Coronary artery (tissue), 2 donors: ENCODE measurements around the gene KRT81.
A peak's percentile ranks its signal among the peaks of the same experiment; 100 is the strongest.

ENCODE experiments used
- DNase-seq: peaks from one replicate; pipeline ENCODE4 v3.0.0-alpha.2; 2017; ENCODE audit warnings: low spot score
- H3K27ac ChIP-seq, 2 donors: fragments of 200-600 bp; sonication (generic); one replicate each; pipeline ENCODE4 v1.5.1; 2016 to 2019
- H3K4me3 ChIP-seq: fragments of 200-600 bp; sonication (generic); 2 replicates; pipeline ENCODE4 v1.5.1; 2016; ENCODE audit warnings: mild to moderate bottlenecking, moderate library complexity
- TF ChIP-seq, protein P1 (sequence below): fragments of 200-600 bp; sonication (generic); IDR thresholded peaks from one replicate; pipeline ENCODE4 v1.5.1; 2019; ENCODE audit warnings: antibody characterized with exemption

The KRT81 gene

DNA sequence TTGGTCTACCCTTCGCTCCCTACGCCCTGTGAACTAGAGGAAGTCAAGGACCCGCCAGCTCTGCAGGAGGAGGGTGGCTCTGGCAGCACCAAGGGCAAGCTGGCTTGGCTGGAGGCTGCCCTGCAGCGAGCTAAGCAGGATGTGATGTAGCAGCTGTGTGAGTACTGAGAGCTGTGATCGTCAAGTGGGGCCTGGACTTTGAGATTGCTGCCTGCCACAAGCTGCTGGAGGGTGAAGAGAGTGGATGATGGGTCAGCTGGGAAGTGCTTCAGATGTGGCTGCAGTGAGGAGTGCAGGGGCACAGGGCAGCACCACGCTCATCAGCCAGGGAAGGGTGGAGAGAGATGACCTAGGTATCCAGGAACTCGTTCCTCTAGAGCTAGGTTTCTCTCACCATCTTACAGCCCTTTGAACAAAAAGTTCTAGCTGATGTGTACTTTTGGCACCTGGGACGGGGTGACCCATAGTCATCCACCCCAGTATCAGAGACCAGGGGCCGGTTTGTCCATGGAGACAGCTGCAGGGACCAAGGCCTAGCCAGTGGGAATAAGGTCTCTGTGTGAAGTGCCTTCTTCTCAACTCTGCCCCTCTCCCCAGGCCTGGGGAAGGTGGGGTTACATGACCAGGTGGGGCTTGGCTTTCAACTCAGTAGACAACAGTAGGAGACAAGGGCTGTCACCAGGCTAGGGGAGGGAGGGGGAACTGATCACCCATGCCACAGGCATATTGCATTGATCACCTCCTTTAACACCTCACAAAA is 13.7 kb downstream of the KRT81 start:
- DNase-seq, result peak; percentile 71
- Histone ChIP-seq H3K27ac (no peak overlapping the region), H3K4me3 (no peak overlapping the region)
- TF ChIP-seq, protein P1, sequence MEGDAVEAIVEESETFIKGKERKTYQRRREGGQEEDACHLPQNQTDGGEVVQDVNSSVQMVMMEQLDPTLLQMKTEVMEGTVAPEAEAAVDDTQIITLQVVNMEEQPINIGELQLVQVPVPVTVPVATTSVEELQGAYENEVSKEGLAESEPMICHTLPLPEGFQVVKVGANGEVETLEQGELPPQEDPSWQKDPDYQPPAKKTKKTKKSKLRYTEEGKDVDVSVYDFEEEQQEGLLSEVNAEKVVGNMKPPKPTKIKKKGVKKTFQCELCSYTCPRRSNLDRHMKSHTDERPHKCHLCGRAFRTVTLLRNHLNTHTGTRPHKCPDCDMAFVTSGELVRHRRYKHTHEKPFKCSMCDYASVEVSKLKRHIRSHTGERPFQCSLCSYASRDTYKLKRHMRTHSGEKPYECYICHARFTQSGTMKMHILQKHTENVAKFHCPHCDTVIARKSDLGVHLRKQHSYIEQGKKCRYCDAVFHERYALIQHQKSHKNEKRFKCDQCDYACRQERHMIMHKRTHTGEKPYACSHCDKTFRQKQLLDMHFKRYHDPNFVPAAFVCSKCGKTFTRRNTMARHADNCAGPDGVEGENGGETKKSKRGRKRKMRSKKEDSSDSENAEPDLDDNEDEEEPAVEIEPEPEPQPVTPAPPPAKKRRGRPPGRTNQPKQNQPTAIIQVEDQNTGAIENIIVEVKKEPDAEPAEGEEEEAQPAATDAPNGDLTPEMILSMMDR, result no peak

DNA sequence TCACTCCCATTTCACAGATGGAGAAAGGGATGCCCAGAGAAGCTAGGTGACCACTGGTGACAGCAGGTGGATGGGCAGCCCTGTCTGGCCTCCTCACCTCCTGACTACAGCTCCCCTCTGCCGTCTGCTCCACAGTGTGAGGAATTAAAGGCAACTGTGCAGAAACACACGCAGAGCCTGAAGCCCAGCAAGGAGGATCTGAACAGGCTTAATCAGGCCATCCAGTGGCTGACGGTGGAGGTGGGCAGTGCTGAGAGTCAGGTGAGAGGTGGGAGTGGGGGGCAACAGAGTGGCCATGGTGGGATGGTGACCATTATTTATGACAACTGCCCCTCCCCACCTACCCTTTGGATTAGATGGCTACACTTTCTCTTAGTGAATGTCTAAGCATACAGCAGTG is 15.6 kb downstream of the KRT81 start:
- TF ChIP-seq, protein P1, result no peak
- no peak overlapping the region for H3K27ac ChIP-seq
- peak; percentile 43 for DNase-seq
- H3K4me3 ChIP-seq, result no peak overlapping the region

DNA sequence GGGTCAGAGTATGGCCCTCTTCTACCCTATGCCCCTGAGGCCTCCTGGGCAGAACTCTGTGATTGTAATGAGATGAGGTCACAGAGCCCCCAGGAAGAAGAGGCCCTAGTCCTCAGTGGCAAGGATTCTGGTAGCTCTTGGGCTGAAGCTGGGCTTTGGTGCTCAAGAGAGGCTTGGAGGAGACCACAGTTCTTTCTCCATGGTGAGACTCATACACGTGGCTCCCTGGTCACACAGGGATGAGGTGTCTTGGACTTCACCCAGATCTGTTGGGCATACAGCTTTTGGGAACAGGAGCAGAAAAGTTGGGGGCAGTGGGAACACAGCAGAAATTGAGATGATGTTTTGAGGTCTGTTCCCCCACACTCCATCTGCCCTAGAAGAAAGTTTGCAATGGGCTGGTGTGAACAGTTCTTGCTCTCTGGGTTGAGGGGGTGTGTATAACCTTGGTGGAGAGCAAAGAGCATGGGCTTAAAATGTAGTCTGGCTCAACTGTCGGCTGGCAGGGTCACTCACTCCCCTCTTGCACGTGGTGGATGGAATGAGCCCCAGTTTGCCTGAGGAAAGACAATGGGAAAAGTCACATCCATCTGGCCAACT is 16.7 kb downstream of the KRT81 start, which contains the start of gene KRT86:
Gene KRT86 (plus strand): TSS at position 125 of the 600 bp plus-strand sequence. CDS start 27,272 bp downstream, outside the sequence.
- TF ChIP-seq, protein P1, result no peak
- no peak within 1 kb of the TSS for H3K4me3 ChIP-seq
- no peak within 1 kb of the TSS for H3K27ac ChIP-seq
- peak; percentile 45 for DNase-seq

DNA sequence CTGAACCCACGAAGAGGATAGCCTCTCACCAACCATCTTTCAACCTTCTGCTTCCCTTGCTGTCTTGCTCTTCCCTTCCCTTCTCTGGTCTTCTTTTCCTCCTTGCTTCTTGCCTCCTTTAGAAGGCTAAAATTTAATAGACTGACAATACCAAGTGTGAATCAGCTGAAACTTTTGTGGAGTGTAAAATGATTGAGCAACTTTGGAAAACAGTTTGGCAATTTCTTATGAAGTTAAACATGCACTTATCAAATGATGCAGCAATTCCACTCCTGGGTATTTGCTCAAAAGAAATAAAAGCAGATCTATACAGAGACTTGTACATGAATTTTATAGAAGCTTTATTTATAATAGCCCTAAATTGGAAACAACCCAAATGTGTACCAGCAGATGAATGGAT is 20.2 kb downstream of the KRT81 start:
- H3K4me3 ChIP-seq, result no peak overlapping the region
- TF ChIP-seq, protein P1, result no peak
- DNase-seq, result no peak
- no peak overlapping the region for H3K27ac ChIP-seq

DNA sequence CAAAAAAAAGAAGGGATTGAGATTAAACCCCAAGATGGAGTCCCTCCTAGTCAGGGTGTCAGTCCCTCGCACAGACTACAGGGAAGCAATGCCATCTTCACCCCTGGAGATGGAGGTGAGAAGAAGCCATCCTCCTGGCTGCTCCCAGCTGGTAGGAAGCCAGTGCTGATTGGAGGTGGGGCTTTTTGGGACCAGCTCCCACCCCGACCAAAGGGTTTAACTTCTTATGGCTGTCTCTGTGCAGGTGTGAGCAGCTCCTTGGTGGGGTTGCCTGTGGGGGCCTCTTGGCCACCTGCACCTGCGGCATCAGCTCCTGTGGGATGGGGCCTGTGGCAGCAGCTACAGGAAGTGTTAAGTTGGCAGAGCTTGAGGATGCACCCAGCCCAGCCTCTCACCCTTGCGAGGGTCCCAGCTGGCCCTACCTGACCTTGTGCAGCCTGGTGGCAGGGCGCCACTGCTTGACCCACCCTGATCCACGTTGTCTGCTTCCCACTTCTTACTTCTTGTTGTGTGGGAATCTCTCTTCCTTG is 20.7 kb downstream of the KRT81 start:
- H3K27ac ChIP-seq, result no peak overlapping the region
- peak; percentile 52 for DNase-seq
- TF ChIP-seq, protein P1, result no peak
- no peak overlapping the region for H3K4me3 ChIP-seq

DNA sequence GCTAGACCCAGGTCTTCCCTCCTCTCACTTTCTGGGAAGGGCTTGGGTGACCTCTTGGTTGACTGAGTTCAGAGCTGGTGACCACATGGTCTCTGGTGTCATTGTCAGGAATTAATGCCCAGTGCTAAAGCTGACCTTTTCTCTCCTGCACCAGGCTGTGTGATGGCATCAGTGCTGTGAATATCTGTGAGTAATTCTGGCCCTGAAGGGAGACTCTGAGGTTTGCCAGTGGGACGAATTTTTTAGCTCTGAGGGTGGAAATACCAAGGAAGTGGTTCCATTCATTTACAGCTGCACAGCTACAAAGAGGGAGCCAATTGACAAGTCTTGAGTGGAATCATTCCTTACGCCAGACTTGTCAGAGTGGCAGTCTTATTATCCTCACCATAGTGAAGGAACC is 23.1 kb downstream of the KRT81 start:
- TF ChIP-seq, protein P1, result no peak
- H3K4me3 ChIP-seq, result no peak overlapping the region
- peak overlapping the region in 1 of 2 donors; percentile 34 for H3K27ac ChIP-seq
- DNase-seq, result no peak
